Measurements from ENCODE around the gene HTRA3.

Gene HTRA3

GRCh38 chr4:8245884-8246833 is 23.4 kb upstream of the HTRA3 start:
- Histone ChIP-seq H4K20me1 (ENCODE audit: low read depth, low read length) (no peaks in the 10 kb centered on the region), H2AFZ (ENCODE audit: low read depth, low read length, severe bottlenecking) (no peak overlapping the region), H3K9ac (ENCODE audit: low read length) (no peak overlapping the region), H3K9me3 (ENCODE audit: insufficient read depth, low read length) (no peaks in the 10 kb centered on the region), H3F3A (ENCODE audit: insufficient read depth) (no peaks in the 10 kb centered on the region), H3K36me3 (ENCODE audit: low read length) (no peaks in the 10 kb centered on the region), H3K27me3 (ENCODE audit: low read length) (no peaks in the 10 kb centered on the region), H3K4me2 (ENCODE audit: low read depth, low read length, poor library complexity, severe bottlenecking) (no peak overlapping the region), H3K79me2 (ENCODE audit: insufficient read depth, low read length) (no peaks in the 10 kb centered on the region), H3K27ac (ENCODE audit: low read depth, low read length) (no peak overlapping the region), H3K4me3 (ENCODE audit: insufficient read depth, low read length, poor library complexity, severe bottlenecking) (no peak overlapping the region), H3K9me2 (replicated peaks; ENCODE audit: insufficient read depth, low read length) (no peaks in the 10 kb centered on the region)
- no peak for TF ChIP-seq EZH2phosphoT487 (conservative IDR thresholded peaks at IDR 0.05; ENCODE audit: low read length)
- TF ChIP-seq CTCF (IDR thresholded peaks at IDR 0.05; ENCODE audit: insufficient read depth, low read length, poor library complexity, severe bottlenecking): no peak

DNA sequence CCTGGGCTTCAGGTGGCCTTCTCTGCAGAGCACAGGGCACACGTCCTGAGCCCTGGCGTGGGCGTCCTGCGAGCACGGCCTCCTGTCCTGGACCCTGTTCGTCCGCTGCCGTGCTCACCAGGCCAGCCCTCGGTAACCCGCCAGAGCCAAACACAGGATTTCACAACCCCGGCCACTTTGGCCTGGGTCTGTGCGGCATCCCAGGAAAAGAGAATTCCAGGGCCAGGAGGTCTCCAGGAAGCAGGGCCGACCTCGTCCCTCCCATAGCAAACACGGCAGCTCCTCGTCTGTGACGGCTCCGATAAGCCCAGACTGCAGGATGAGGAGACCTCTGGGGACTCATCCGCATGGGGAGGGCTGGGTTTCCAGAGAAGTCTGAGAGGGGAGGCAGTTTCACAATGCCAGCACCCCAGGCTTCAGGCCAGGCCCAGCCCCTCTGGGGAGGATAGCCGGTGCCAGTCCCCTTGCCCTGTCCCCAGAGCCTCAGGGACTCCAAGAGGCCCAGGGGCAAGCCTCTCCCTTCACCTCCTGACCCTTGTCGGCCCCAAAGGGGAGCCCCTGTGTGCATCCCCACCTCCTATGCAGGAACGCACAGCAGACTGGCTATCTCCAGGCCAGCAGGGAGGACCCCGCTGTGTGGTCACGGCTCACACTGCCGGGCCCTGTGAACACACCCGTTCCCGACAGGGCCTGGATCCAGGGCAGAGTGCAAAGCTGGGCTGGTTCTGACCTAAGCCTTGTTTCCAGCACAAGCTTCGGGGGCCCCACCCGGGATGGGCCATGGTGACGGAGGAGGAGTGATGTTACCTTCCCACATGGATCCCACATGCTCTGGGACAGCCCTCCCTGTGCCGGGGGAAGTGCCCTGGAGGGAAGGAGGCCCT is 22.3 kb upstream of the HTRA3 start:
- no peak overlapping the region for H3K4me3 ChIP-seq (ENCODE audit: insufficient read depth, low read length, poor library complexity, severe bottlenecking)

GRCh38 chr4:8248091-8248490 is 21.5 kb upstream of the HTRA3 start:
- Histone ChIP-seq H3K4me2 (ENCODE audit: low read depth, low read length, poor library complexity, severe bottlenecking) (no peak overlapping the region), H3K4me3 (ENCODE audit: insufficient read depth, low read length, poor library complexity, severe bottlenecking) (no peak overlapping the region), H2AFZ (ENCODE audit: low read depth, low read length, severe bottlenecking) (no peak overlapping the region), H3K36me3 (ENCODE audit: low read length) (no peaks in the 10 kb centered on the region), H3K9me3 (ENCODE audit: insufficient read depth, low read length) (no peaks in the 10 kb centered on the region), H3K9ac (ENCODE audit: low read length) (no peak overlapping the region), H3K27ac (ENCODE audit: low read depth, low read length) (no peak overlapping the region), H4K20me1 (ENCODE audit: low read depth, low read length) (no peaks in the 10 kb centered on the region), H3K79me2 (ENCODE audit: insufficient read depth, low read length) (no peaks in the 10 kb centered on the region), H3K27me3 (ENCODE audit: low read length) (no peaks in the 10 kb centered on the region), H3F3A (ENCODE audit: insufficient read depth) (no peaks in the 10 kb centered on the region), H3K9me2 (replicated peaks; ENCODE audit: insufficient read depth, low read length) (no peaks in the 10 kb centered on the region)
- no peak for TF ChIP-seq EZH2phosphoT487 (conservative IDR thresholded peaks at IDR 0.05; ENCODE audit: low read length)
- no peak for TF ChIP-seq CTCF (IDR thresholded peaks at IDR 0.05; ENCODE audit: insufficient read depth, low read length, poor library complexity, severe bottlenecking)

More for the DNA sequence above, 22.3 kb upstream of the HTRA3 start:
- Histone ChIP-seq H3K4me2 (ENCODE audit: low read depth, low read length, poor library complexity, severe bottlenecking) (no peak overlapping the region), H4K20me1 (ENCODE audit: low read depth, low read length) (no peaks in the 10 kb centered on the region), H3K79me2 (ENCODE audit: insufficient read depth, low read length) (no peaks in the 10 kb centered on the region), H3K9me3 (ENCODE audit: insufficient read depth, low read length) (no peaks in the 10 kb centered on the region), H3K9me2 (replicated peaks; ENCODE audit: insufficient read depth, low read length) (no peaks in the 10 kb centered on the region), H3K27ac (ENCODE audit: low read depth, low read length) (no peak overlapping the region), H3K9ac (ENCODE audit: low read length) (no peak overlapping the region), H3K27me3 (ENCODE audit: low read length) (no peaks in the 10 kb centered on the region), H3F3A (ENCODE audit: insufficient read depth) (no peaks in the 10 kb centered on the region), H3K36me3 (ENCODE audit: low read length) (no peaks in the 10 kb centered on the region), H2AFZ (ENCODE audit: low read depth, low read length, severe bottlenecking) (no peak overlapping the region)
- no peak for TF ChIP-seq CTCF (IDR thresholded peaks at IDR 0.05; ENCODE audit: insufficient read depth, low read length, poor library complexity, severe bottlenecking)
- TF ChIP-seq EZH2phosphoT487 (conservative IDR thresholded peaks at IDR 0.05; ENCODE audit: low read length): no peak

All from SU-DHL-6 (cell line).